ENCODE measurements around the gene JOSD2.

DNA sequence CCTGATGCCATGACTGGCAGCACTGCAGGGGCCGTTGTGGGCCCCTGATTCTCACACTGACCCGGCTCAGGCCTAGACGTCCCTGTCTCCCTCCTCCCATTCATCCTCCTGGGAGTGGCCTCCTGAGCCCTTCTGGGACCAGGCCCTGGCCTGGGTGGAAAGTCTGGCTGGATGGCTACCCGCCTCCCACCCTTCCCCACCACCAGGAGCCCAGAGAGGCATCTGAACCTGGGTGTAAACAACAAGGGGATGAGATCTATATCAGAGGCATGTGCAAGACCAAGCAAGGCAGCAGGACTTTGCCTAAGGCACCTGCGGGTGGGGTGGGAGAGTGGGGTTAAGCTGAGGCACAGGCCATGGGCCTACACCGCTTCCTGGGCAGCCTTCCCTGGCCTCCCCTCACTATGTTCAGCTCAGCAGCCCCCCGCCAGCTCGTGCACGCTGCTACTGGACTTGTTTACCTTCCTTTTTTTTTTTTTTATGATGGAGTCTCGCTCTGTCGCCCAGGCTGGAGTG lies 24.7 kb upstream of the JOSD2 start:
- TF ChIP-seq, protein P1, sequence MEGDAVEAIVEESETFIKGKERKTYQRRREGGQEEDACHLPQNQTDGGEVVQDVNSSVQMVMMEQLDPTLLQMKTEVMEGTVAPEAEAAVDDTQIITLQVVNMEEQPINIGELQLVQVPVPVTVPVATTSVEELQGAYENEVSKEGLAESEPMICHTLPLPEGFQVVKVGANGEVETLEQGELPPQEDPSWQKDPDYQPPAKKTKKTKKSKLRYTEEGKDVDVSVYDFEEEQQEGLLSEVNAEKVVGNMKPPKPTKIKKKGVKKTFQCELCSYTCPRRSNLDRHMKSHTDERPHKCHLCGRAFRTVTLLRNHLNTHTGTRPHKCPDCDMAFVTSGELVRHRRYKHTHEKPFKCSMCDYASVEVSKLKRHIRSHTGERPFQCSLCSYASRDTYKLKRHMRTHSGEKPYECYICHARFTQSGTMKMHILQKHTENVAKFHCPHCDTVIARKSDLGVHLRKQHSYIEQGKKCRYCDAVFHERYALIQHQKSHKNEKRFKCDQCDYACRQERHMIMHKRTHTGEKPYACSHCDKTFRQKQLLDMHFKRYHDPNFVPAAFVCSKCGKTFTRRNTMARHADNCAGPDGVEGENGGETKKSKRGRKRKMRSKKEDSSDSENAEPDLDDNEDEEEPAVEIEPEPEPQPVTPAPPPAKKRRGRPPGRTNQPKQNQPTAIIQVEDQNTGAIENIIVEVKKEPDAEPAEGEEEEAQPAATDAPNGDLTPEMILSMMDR (IDR thresholded peaks at IDR 0.05) = no peak
- TF ChIP-seq POLR2A (IDR thresholded peaks at IDR 0.05) = no peak
- TF ChIP-seq POLR2AphosphoS5 (IDR thresholded peaks at IDR 0.05) = no peak
- TF ChIP-seq EP300 (IDR thresholded peaks at IDR 0.05; ENCODE audit: low read depth) = no peak

Measured in transverse colon (tissue), 4 donors.